Measurements from ENCODE around the gene CHFR.

The CHFR gene

GRCh38 chr12:132872073-132872855 is 15.1 kb downstream of the CHFR start:
- Histone ChIP-seq H3K36me3 (ENCODE audit: insufficient read depth, low read length) (peaks cover 89% of the 10 kb centered on the region), H3K79me2 (ENCODE audit: insufficient read depth, low read length) (no peaks in the 10 kb centered on the region), H3K27ac (ENCODE audit: low read depth, low read length, poor library complexity, severe bottlenecking) (no peak overlapping the region), H3K9ac (ENCODE audit: low read length) (no peak overlapping the region), H3K4me3 (ENCODE audit: low read depth, low read length, poor library complexity, severe bottlenecking) (no peak overlapping the region), H3F3A (ENCODE audit: insufficient read depth, low read length) (0 out of 2 replicates have a peak, but pooled peaks cover 4% of the 10 kb centered on the region), H3K4me1 (ENCODE audit: insufficient read depth, low read length, severe bottlenecking) (no peaks in the 10 kb centered on the region), H2AFZ (ENCODE audit: low read length) (no peak overlapping the region), H3K9me2 (ENCODE audit: low read depth, low read length) (no peaks in the 10 kb centered on the region), H4K20me1 (ENCODE audit: insufficient read depth, low read length) (no peaks in the 10 kb centered on the region), H3K9me3 (ENCODE audit: low read length) (no peaks in the 10 kb centered on the region), H3K4me2 (ENCODE audit: low read length) (no peak overlapping the region), H3K27me3 (ENCODE audit: insufficient read depth, low read length) (no peaks in the 10 kb centered on the region)
- TF ChIP-seq, protein P1, sequence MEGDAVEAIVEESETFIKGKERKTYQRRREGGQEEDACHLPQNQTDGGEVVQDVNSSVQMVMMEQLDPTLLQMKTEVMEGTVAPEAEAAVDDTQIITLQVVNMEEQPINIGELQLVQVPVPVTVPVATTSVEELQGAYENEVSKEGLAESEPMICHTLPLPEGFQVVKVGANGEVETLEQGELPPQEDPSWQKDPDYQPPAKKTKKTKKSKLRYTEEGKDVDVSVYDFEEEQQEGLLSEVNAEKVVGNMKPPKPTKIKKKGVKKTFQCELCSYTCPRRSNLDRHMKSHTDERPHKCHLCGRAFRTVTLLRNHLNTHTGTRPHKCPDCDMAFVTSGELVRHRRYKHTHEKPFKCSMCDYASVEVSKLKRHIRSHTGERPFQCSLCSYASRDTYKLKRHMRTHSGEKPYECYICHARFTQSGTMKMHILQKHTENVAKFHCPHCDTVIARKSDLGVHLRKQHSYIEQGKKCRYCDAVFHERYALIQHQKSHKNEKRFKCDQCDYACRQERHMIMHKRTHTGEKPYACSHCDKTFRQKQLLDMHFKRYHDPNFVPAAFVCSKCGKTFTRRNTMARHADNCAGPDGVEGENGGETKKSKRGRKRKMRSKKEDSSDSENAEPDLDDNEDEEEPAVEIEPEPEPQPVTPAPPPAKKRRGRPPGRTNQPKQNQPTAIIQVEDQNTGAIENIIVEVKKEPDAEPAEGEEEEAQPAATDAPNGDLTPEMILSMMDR (IDR thresholded peaks at IDR 0.05; ENCODE audit: low read length): no peak
- TF ChIP-seq EZH2 (IDR thresholded peaks at IDR 0.05; ENCODE audit: borderline replicate concordance, low read length): no peak

DNA sequence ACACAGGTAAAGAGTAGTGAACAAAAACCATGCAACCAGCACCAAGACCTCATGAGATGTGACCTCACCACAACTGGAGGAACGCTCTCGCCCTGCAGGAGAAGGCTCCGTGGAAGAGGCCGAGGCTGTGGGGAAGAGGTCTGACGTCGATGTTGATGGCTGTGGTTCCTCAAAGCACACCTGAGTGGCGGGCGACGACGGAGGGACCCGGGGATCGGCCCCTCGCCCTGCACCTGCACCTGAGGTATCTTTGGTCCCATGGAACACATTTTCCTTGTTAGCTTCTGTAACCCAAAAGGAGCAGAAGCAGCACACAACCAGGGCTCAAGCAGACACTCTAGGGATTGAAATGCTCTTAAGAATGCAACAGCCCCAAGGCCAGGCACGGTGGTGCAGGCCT is 17.9 kb downstream of the CHFR start:
- H4K20me1 ChIP-seq (ENCODE audit: insufficient read depth, low read length): no peaks in the 10 kb centered on the region
- H3K4me3 ChIP-seq (ENCODE audit: low read depth, low read length, poor library complexity, severe bottlenecking): no peak overlapping the region
- no peaks in the 10 kb centered on the region for H3K4me1 ChIP-seq (ENCODE audit: insufficient read depth, low read length, severe bottlenecking)
- H3K4me2 ChIP-seq (ENCODE audit: low read length): no peak overlapping the region
- no peaks in the 10 kb centered on the region for H3F3A ChIP-seq (ENCODE audit: insufficient read depth, low read length)
- no peak for TF ChIP-seq EZH2 (IDR thresholded peaks at IDR 0.05; ENCODE audit: borderline replicate concordance, low read length)
- TF ChIP-seq, protein P1 (IDR thresholded peaks at IDR 0.05; ENCODE audit: low read length): no peak
- H3K9me3 ChIP-seq (ENCODE audit: low read length): no peaks in the 10 kb centered on the region
- H3K9ac ChIP-seq (ENCODE audit: low read length): no peak overlapping the region
- peaks cover 86% of the 10 kb centered on the region for H3K36me3 ChIP-seq (ENCODE audit: insufficient read depth, low read length)
- no peak overlapping the region for H3K27ac ChIP-seq (ENCODE audit: low read depth, low read length, poor library complexity, severe bottlenecking)
- H2AFZ ChIP-seq (ENCODE audit: low read length): no peak overlapping the region
- H3K79me2 ChIP-seq (ENCODE audit: insufficient read depth, low read length): no peaks in the 10 kb centered on the region
- H3K27me3 ChIP-seq (ENCODE audit: insufficient read depth, low read length): no peaks in the 10 kb centered on the region
- no peaks in the 10 kb centered on the region for H3K9me2 ChIP-seq (ENCODE audit: low read depth, low read length)

DNA sequence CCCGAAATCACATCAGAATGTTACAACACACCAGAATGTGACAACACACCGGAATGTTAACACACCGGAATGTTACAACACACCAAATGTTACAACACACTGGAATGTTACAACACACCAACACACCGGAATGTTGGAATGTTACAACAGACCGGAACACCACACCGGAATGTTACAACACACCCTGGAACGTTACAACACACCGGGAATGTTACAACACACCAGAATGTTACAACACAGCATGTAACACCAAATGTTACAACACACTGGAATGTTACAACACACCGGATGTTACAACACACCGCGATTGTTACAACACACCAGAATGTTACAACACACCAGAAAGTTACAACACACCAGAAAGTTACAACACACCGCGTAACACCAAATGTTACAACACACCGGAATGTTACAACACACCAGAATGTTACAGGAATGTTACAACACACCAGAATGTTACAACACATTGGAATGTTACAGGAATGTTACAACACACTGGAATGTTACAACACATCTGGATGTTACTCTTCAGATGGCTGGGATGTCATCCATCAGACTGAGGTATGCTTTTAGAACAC is 21.1 kb downstream of the CHFR start:
- Histone ChIP-seq H3K9ac (ENCODE audit: low read length) (no peak overlapping the region), H3K27ac (ENCODE audit: low read depth, low read length, poor library complexity, severe bottlenecking) (no peak overlapping the region), H2AFZ (ENCODE audit: low read length) (no peak overlapping the region), H3K27me3 (ENCODE audit: insufficient read depth, low read length) (no peaks in the 10 kb centered on the region), H3K4me2 (ENCODE audit: low read length) (no peak overlapping the region), H3K4me3 (ENCODE audit: low read depth, low read length, poor library complexity, severe bottlenecking) (no peak overlapping the region), H3F3A (ENCODE audit: insufficient read depth, low read length) (no peaks in the 10 kb centered on the region), H3K4me1 (ENCODE audit: insufficient read depth, low read length, severe bottlenecking) (no peaks in the 10 kb centered on the region), H3K9me2 (ENCODE audit: low read depth, low read length) (no peaks in the 10 kb centered on the region), H3K36me3 (ENCODE audit: insufficient read depth, low read length) (peaks cover 73% of the 10 kb centered on the region), H4K20me1 (ENCODE audit: insufficient read depth, low read length) (no peaks in the 10 kb centered on the region), H3K79me2 (ENCODE audit: insufficient read depth, low read length) (no peaks in the 10 kb centered on the region), H3K9me3 (ENCODE audit: low read length) (no peaks in the 10 kb centered on the region)
- TF ChIP-seq, protein P1 (IDR thresholded peaks at IDR 0.05; ENCODE audit: low read length): no peak
- no peak for TF ChIP-seq EZH2 (IDR thresholded peaks at IDR 0.05; ENCODE audit: borderline replicate concordance, low read length)
